AG09309 (cell line): ENCODE results near the gene CKAP4.

Experiments
- DNase-seq: peaks from one replicate; pipeline ENCODE4 v3.0.0-alpha.2; 2010; ENCODE audit warnings: low read depth
- H3K4me3 ChIP-seq: 2 replicates; pipeline ENCODE4 v1.5.1; 2011; ENCODE audit warnings: mild to moderate bottlenecking, low read depth, low read length, moderate library complexity; ENCODE audit not compliant: control insufficient read depth
- TF ChIP-seq, protein P1 (sequence below): IDR thresholded peaks from 2 replicates; pipeline ENCODE4 v1.5.1; 2011; ENCODE audit warnings: mild to moderate bottlenecking, low read depth, low read length, inconsistent platforms; ENCODE audit not compliant: insufficient read depth, control insufficient read depth; ENCODE audit errors: missing control alignments

CKAP4 gene

GRCh38 chr12:106247674-106248311 is at the start of gene CKAP4:
Gene CKAP4 (minus strand): TSS chr12:106248020. CDS start chr12:106247851, 169 bp downstream.
- no peak for DNase-seq
- TF ChIP-seq, protein P1, sequence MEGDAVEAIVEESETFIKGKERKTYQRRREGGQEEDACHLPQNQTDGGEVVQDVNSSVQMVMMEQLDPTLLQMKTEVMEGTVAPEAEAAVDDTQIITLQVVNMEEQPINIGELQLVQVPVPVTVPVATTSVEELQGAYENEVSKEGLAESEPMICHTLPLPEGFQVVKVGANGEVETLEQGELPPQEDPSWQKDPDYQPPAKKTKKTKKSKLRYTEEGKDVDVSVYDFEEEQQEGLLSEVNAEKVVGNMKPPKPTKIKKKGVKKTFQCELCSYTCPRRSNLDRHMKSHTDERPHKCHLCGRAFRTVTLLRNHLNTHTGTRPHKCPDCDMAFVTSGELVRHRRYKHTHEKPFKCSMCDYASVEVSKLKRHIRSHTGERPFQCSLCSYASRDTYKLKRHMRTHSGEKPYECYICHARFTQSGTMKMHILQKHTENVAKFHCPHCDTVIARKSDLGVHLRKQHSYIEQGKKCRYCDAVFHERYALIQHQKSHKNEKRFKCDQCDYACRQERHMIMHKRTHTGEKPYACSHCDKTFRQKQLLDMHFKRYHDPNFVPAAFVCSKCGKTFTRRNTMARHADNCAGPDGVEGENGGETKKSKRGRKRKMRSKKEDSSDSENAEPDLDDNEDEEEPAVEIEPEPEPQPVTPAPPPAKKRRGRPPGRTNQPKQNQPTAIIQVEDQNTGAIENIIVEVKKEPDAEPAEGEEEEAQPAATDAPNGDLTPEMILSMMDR = no peak
- peak within 1 kb of the TSS; percentile 65 for H3K4me3 ChIP-seq

- H3K4me3 ChIP-seq = no peak overlapping the region
- no peak for DNase-seq
- TF ChIP-seq, protein P1 = no peak
Observed at GRCh38 chr12:106297075-106297474, 49.3 kb upstream of the CKAP4 start.

GRCh38 chr12:106296179-106296877 is 48.5 kb upstream of the CKAP4 start:
- peak; percentile 55 for DNase-seq
- TF ChIP-seq, protein P1 = no peak
- no peak overlapping the region for H3K4me3 ChIP-seq

- TF ChIP-seq, protein P1 = no peak
- no peak overlapping the region for H3K4me3 ChIP-seq
- DNase-seq = no peak
Observed at GRCh38 chr12:106292339-106292738, 44.5 kb upstream of the CKAP4 start.

- TF ChIP-seq, protein P1 = no peak
- DNase-seq = no peak
- no peak overlapping the region for H3K4me3 ChIP-seq
Observed at GRCh38 chr12:106291342-106291741, 43.5 kb upstream of the CKAP4 start.

DNA sequence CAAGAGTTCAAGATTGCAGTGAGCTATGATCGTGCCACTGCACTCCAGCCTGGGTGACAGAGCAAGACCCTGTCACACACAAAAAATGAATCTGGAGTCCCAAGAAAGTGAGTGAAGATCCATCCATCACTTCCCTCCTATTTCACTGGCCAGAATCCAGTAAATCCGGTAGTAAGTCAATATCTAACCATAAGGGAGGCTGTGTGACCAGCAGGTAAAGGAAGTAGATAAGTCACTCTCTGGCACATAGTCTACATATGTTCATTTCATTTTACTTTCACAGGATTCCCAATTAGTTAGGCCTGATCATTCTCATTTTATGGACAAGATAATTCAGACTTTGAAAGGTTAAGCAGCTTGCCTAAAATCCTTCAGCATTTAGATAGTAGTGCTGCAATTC is 42.8 kb upstream of the CKAP4 start:
- H3K4me3 ChIP-seq = no peak overlapping the region
- no peak for DNase-seq
- TF ChIP-seq, protein P1 = no peak
